ENCODE results near the gene GANAB.

GANAB gene

DNA sequence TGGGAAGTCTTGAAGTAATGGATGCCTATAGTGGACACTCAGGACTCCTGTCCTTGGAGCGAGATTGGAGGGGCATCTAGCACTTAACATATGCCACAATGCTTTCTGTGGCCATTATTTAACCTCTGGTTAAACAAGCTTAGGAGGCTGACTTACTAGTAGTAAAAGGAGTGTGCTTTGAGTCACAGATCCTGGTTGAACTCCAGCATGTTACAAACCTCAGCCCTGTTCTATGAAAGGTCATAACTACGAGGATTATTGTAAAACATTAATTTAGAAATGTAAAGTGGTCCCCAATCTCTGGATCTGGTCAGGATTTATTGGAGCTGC lies 26.7 kb upstream of the GANAB start:
- H3K4me3 ChIP-seq (ENCODE audit: low read depth, low read length): no peak overlapping the region

DNA sequence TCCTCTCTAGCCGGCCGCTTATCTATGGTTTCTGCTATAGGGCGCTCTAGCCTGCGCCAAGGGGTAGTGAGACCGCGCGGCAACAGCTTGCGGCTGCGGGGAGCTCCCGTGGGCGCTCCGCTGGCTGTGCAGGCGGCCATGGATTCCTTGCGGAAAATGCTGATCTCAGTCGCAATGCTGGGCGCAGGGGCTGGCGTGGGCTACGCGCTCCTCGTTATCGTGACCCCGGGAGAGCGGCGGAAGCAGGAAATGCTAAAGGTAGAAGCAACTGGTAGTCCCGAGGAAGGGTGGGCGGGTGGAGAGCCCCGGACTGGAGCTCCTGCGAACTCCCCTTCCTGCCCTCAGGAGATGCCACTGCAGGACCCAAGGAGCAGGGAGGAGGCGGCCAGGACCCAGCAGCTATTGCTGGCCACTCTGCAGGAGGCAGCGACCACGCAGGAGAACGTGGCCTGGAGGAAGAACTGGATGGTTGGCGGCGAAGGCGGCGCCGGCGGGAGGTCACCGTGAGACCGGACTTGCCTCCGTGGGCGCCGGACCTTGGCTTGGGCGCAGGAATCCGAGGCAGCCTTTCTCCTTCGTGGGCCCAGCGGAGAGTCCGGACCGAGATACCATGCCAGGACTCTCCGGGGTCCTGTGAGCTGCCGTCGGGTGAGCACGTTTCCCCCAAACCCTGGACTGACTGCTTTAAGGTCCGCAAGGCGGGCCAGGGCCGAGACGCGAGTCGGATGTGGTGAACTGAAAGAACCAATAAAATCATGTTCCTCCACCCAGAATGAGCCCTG lies 25.4 kb upstream of the GANAB start, which contains the start of the genes LBHD1 and UQCC3:
Gene LBHD1 (minus strand): TSS at position 660 of the 782 bp plus-strand sequence. CDS start 2,236 bp downstream, outside the sequence.
Gene UQCC3 (plus strand): TSS at position 66 of the 782 bp plus-strand sequence. CDS start 73 bp downstream, at position 139.
- peak; percentile 90 for DNase-seq (ENCODE audit: low read depth)
- TF ChIP-seq, protein P1, sequence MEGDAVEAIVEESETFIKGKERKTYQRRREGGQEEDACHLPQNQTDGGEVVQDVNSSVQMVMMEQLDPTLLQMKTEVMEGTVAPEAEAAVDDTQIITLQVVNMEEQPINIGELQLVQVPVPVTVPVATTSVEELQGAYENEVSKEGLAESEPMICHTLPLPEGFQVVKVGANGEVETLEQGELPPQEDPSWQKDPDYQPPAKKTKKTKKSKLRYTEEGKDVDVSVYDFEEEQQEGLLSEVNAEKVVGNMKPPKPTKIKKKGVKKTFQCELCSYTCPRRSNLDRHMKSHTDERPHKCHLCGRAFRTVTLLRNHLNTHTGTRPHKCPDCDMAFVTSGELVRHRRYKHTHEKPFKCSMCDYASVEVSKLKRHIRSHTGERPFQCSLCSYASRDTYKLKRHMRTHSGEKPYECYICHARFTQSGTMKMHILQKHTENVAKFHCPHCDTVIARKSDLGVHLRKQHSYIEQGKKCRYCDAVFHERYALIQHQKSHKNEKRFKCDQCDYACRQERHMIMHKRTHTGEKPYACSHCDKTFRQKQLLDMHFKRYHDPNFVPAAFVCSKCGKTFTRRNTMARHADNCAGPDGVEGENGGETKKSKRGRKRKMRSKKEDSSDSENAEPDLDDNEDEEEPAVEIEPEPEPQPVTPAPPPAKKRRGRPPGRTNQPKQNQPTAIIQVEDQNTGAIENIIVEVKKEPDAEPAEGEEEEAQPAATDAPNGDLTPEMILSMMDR (conservative IDR thresholded peaks at IDR 0.05; ENCODE audit: low read depth, low read length): no peak
- H3K4me3 ChIP-seq (ENCODE audit: low read depth, low read length): peak within 1 kb of the TSS; percentile 72

More for the DNA sequence above, 26.7 kb upstream of the GANAB start:
- TF ChIP-seq, protein P1 (conservative IDR thresholded peaks at IDR 0.05; ENCODE audit: low read depth, low read length): no peak
- no peak for DNase-seq (ENCODE audit: low read depth)

DNA sequence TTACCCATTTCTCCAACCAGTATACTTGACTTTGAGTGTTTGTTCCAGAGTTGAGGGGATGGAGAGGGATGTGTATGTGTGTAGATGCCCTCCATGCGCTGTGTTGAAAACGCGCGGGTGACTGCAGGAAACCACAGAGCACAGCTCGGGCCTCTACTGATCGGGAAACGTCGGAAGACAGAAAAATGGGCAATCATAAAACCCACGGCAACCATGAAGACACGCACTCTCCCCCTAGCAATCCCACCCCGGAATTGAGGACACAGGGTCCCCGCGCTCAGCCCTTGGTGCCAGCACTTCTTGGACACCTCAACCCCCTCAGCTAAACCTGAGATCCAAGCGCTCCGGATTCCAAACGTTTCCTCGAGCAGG lies 24.8 kb upstream of the GANAB start:
- TF ChIP-seq, protein P1 (conservative IDR thresholded peaks at IDR 0.05; ENCODE audit: low read depth, low read length): no peak
- DNase-seq (ENCODE audit: low read depth): no peak
- H3K4me3 ChIP-seq (ENCODE audit: low read depth, low read length): peak overlapping the region; percentile 72

DNA sequence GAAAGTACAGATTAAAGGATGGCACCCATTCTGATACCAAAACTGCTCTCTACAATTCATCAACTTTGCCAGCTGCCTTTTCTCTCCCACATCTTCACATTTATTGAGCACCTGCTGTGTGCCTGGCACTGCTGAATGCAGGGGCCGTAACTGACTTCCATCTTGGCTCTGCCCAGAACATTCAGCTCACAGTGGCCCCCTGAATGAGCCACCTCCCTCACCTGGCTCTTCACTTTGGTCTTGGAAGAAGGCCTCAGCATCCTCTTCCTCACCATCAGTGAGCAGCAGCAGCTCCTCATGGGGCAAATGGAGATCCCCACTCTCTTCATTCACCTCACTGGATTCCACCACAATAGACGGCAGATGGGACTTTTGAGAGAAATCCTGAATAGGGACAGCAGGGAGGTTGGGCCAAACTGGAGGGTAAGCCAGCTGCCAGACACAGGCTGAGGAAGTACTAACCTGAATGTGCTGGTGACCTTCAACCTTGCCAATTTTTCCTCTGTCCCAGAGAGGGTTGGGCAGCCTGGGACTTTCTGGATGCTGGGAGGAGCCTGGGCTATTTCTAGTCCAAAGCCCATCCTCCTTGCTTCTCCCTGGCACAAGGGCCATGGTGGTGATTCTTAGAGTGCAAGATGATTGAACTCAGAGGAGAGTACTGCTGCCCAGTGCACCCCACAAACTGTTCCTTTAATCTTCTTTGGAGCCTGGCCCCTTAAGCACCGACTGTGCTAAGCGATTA lies 23.2 kb upstream of the GANAB start:
- TF ChIP-seq, protein P1 (conservative IDR thresholded peaks at IDR 0.05; ENCODE audit: low read depth, low read length): no peak
- DNase-seq (ENCODE audit: low read depth): no peak
- no peak overlapping the region for H3K4me3 ChIP-seq (ENCODE audit: low read depth, low read length)

DNA sequence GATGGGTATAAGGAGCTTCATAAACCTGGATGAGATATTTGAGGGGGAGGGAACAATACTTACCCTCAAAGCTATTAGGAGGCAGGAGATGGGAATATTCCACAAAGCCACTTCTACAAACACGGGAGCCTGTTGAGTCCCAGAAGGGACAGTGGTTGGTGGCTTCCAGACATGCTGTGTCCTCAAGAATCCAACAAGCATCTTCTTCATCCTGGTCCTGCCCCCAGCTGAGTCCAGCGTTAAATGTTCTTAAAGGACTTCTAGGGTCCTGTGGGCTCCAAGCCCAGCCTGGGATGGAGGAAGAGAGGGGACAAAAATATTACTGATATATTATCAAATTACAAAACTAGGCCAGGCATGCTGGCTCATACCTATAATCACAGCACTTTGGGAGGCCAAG lies 21.0 kb upstream of the GANAB start:
- DNase-seq (ENCODE audit: low read depth): no peak
- TF ChIP-seq, protein P1 (conservative IDR thresholded peaks at IDR 0.05; ENCODE audit: low read depth, low read length): no peak
- H3K4me3 ChIP-seq (ENCODE audit: low read depth, low read length): no peak overlapping the region

DNA sequence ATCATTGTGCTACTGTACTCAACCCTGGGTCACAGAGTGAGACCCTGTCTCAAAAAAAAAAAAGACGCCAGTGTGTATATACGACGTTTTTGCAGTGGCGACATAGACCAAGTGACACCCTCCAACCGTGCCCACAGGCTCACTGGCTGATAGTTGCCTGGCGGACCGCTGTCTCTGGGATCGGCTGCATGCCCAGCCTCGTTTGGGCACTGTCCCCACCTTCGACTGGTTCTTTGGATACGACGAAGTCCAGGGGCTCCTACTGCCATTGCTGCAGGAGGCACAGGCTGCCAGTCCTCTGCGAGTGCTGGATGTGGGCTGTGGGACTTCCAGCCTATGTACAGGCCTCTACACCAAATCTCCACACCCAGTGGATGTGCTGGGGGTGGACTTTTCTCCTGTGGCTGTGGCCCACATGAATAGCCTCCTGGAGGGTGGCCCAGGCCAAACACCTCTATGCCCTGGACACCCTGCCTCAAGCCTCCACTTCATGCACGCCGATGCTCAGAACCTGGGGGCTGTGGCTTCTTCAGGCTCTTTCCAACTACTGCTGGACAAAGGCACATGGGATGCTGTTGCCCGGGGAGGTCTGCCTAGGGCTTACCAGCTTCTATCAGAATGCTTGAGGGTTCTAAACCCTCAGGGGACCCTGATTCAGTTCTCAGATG lies 20.0 kb upstream of the GANAB start:
- H3K4me3 ChIP-seq (ENCODE audit: low read depth, low read length): peak overlapping the region; percentile 83
- TF ChIP-seq, protein P1 (conservative IDR thresholded peaks at IDR 0.05; ENCODE audit: low read depth, low read length): no peak
- no peak for DNase-seq (ENCODE audit: low read depth)
